Endodermal cell (in vitro differentiated cells): ENCODE results near the gene IRF2BPL. TPM values are rescaled to one million over a fixed set of nuclear protein-coding genes. Genes with fewer than 3 reads are reported as not detected.

Experiments used
- DNase-seq: peaks from one replicate; pipeline ENCODE4 v3.0.0-alpha.2; 2017
- H3K27ac ChIP-seq: 2 replicates; pipeline ENCODE4 v1.5.1; 2013; ENCODE audit warnings: mild to moderate bottlenecking, low read depth, low read length, moderate library complexity
- H3K27me3 ChIP-seq: 2 replicates; pipeline ENCODE4 v1.6.1; 2013; ENCODE audit warnings: mild to moderate bottlenecking, low read length, moderate library complexity; ENCODE audit not compliant: insufficient read depth, control insufficient read depth, poor library complexity, severe bottlenecking
- H3K36me3 ChIP-seq: 2 replicates; pipeline ENCODE4 v1.7.0; 2013; ENCODE audit warnings: mild to moderate bottlenecking, low read length, moderate library complexity; ENCODE audit not compliant: control insufficient read depth, insufficient read depth
- H3K4me1 ChIP-seq: one replicate; pipeline ENCODE4 v1.7.0; 2013; ENCODE audit warnings: low read length; ENCODE audit not compliant: control insufficient read depth, insufficient read depth
- H3K4me3 ChIP-seq: 2 replicates; pipeline ENCODE4 v1.5.1; 2013; ENCODE audit warnings: mild to moderate bottlenecking, low read length, moderate library complexity
- H3K9ac ChIP-seq: 2 replicates; pipeline ENCODE4 v1.6.1; 2013; ENCODE audit warnings: mild to moderate bottlenecking, low read length, moderate library complexity; ENCODE audit not compliant: poor library complexity, severe bottlenecking; ENCODE audit errors: extremely low read depth
- H3K9me3 ChIP-seq: 2 replicates; pipeline ENCODE4 v1.6.1; 2013; ENCODE audit warnings: mild to moderate bottlenecking, low read length, moderate library complexity; ENCODE audit not compliant: control insufficient read depth
- H3K27ac Mint-ChIP-seq: 2 replicates; pipeline ENCODE4 v1.8.0; 2020; ENCODE audit warnings: mixed read lengths
- H3K27me3 Mint-ChIP-seq: 2 replicates; pipeline ENCODE4 v1.8.0; 2021; ENCODE audit warnings: mild to moderate bottlenecking, mixed read lengths; ENCODE audit not compliant: insufficient read depth
- H3K36me3 Mint-ChIP-seq: 2 replicates; pipeline ENCODE4 v1.8.0; 2020; ENCODE audit warnings: low read depth, mixed read lengths
- H3K4me1 Mint-ChIP-seq: 2 replicates; pipeline ENCODE4 v1.8.0; 2020; ENCODE audit warnings: mixed read lengths
- H3K4me3 Mint-ChIP-seq: 2 replicates; pipeline ENCODE4 v1.8.0; 2020; ENCODE audit warnings: mild to moderate bottlenecking, moderate library complexity, mixed read lengths
- H3K9me3 Mint-ChIP-seq: 2 replicates; pipeline ENCODE4 v1.8.0; 2020; ENCODE audit warnings: mild to moderate bottlenecking, mixed read lengths
- CTCF ChIP-seq: fragments of 200-600 bp; sonication (generic); conservative IDR thresholded peaks from 2 replicates; pipeline ENCODE4 v1.5.0; 2021; ENCODE audit warnings: antibody characterized with exemption, mild to moderate bottlenecking
- WGBS, 2 experiments: methylation state at CpG; one replicate each; pipeline versions ENCODE4 v1.1.5 to v1.1.7; 2013; ENCODE audit warnings: missing lambda C conversion rate in 2 of 2, mixed read lengths in 1 of 2; ENCODE audit not compliant: insufficient coverage in 1 of 2, insufficient read length in 1 of 2; 5-methylcytosine and 5-hydroxymethylcytosine counted together
- total RNA-seq, 2 donors: library from RNA; stranded (reverse); fragmentation: NEBNext Ultra II Directional in 1 of 2; extraction: Animal tissue kit (Norgen Biotek cat#: 25700) in 1 of 2; gene quantifications; 2 replicates in 1 of 2; 3 replicates in 1 of 2; pipeline ENCODE4 v1.2.1, GENCODE V29; 2021

The IRF2BPL gene
- total RNA-seq, 2 donors from 2014 or later, result 34.2 to 44.3 TPM

GRCh38 chr14:77025744-77026165 is 2.8 kb downstream of the IRF2BPL start:
- H3K4me1 Mint-ChIP-seq, result peaks cover 29% of the 10 kb centered on the region

GRCh38 chr14:77024171-77024691 is 4.3 kb downstream of the IRF2BPL start:
- peaks cover 7% of the 10 kb centered on the region for H3K36me3 Mint-ChIP-seq
- peak; percentile 91 for DNase-seq
- H3K9ac ChIP-seq, result no peak overlapping the region
- H3K4me3 Mint-ChIP-seq, result peak overlapping the region; percentile 75
- peaks cover 2% of the 10 kb centered on the region for H3K27me3 Mint-ChIP-seq
- H3K27ac Mint-ChIP-seq, result peak overlapping the region; percentile 11
- H3K4me1 ChIP-seq, result peaks cover 6% of the 10 kb centered on the region
- H3K9me3 ChIP-seq, result no peaks in the 10 kb centered on the region
- 26 to 29% methylated on average over 11 to 16 of the region's 16 CpGs for WGBS, 2 experiments
- H3K4me1 Mint-ChIP-seq, result peaks cover 27% of the 10 kb centered on the region
- H3K4me3 ChIP-seq, result peak overlapping the region; percentile 74
- TF ChIP-seq CTCF, result no peak
- no peaks in the 10 kb centered on the region for H3K36me3 ChIP-seq
- H3K27me3 ChIP-seq, result peaks cover 8% of the 10 kb centered on the region
- H3K9me3 Mint-ChIP-seq, result no peaks in the 10 kb centered on the region
- H3K27ac ChIP-seq, result peak overlapping the region; percentile 13

More at GRCh38 chr14:77025744-77026165, 2.8 kb downstream of the IRF2BPL start:
- peak overlapping the region; percentile 75 for H3K4me3 Mint-ChIP-seq
- H3K9ac ChIP-seq, result peak overlapping the region; percentile 41
- H3K36me3 ChIP-seq, result no peaks in the 10 kb centered on the region
- peak overlapping the region; percentile 92 for H3K27ac ChIP-seq
- no peaks in the 10 kb centered on the region for H3K9me3 ChIP-seq
- H3K36me3 Mint-ChIP-seq, result peaks cover 7% of the 10 kb centered on the region
- peaks cover 6% of the 10 kb centered on the region for H3K4me1 ChIP-seq
- H3K4me3 ChIP-seq, result peak overlapping the region; percentile 83
- peak; percentile 70 for DNase-seq
- no peaks in the 10 kb centered on the region for H3K9me3 Mint-ChIP-seq
- H3K27ac Mint-ChIP-seq, result peak overlapping the region; percentile 64
- H3K27me3 ChIP-seq, result peaks cover 8% of the 10 kb centered on the region
- 12 to 13% methylated on average over 23 to 42 of the region's 42 CpGs for WGBS, 2 experiments
- TF ChIP-seq CTCF, result no peak
- H3K27me3 Mint-ChIP-seq, result peaks cover 2% of the 10 kb centered on the region

GRCh38 chr14:77023001-77023996 is 5.2 kb downstream of the IRF2BPL start:
- Histone ChIP-seq H3K9ac (no peak overlapping the region), H3K27me3 (peaks cover 8% of the 10 kb centered on the region), H3K9me3 (no peaks in the 10 kb centered on the region), H3K4me1 (peaks cover 6% of the 10 kb centered on the region), H3K36me3 (no peaks in the 10 kb centered on the region), H3K27ac (no peak overlapping the region), H3K4me3 (no peak overlapping the region)
- Mint-ChIP-seq H3K4me3 (peak overlapping the region; percentile 75), H3K27me3 (peaks cover 2% of the 10 kb centered on the region), H3K4me1 (peaks cover 22% of the 10 kb centered on the region), H3K36me3 (peaks cover 7% of the 10 kb centered on the region), H3K27ac (peak overlapping the region; percentile 61), H3K9me3 (no peaks in the 10 kb centered on the region)
- peak; percentile 76 for DNase-seq
- peak; percentile 62 for TF ChIP-seq CTCF
- 67 to 85% methylated on average over 11 to 17 of the region's 17 CpGs for WGBS, 2 experiments
